ENCODE data around the gene ACAD9. TPM values are rescaled to one million over a fixed set of nuclear protein-coding genes. Genes with fewer than 3 reads are reported as not detected.
"Not testable (repeated sequence)": the region's sequence is repeated elsewhere in the genome, so short reads cannot be mapped to it uniquely, and the experiment has no call there.

The ACAD9 gene
- total RNA-seq, 1 donor from 2014 or later, result 57.3 TPM

GRCh38 chr3:128919988-128920387 lies 40.6 kb downstream of the ACAD9 start:
- no peak for TF ChIP-seq CTCF (IDR thresholded peaks at IDR 0.05)
- H3K4me3 Mint-ChIP-seq, result no peak overlapping the region

GRCh38 chr3:128922804-128923459 lies 43.5 kb downstream of the ACAD9 start:
- Mint-ChIP-seq H3K27me3 (no peaks in the 10 kb centered on the region), H3K4me3 (no peak overlapping the region), H3K4me1 (peaks cover 20% of the 10 kb centered on the region), H3K27ac (no peak overlapping the region), H3K36me3 (ENCODE audit: low read depth) (peaks cover 7% of the 10 kb centered on the region), H3K9me3 (peaks cover 17% of the 10 kb centered on the region)
- POLR2A ChIA-PET, result no interaction called here
- no peak for TF ChIP-seq CTCF (IDR thresholded peaks at IDR 0.05)
- DNase-seq (no peak), ATAC-seq (ENCODE audit: low read depth) (no peak)
- CTCF ChIA-PET, result no interaction called here
- intact Hi-C loops (cut with micrococcal nuclease), result no loop called here

More at GRCh38 chr3:128919988-128920387, 40.6 kb downstream of the ACAD9 start:
- intact Hi-C loops (cut with micrococcal nuclease), result no loop called here
- peaks cover 15% of the 10 kb centered on the region for H3K9me3 Mint-ChIP-seq
- CTCF ChIA-PET, result interaction anchor here (1.3 kb wide), 1 partner anchor 50 kb away, joined by 3 read pairs; no protein-coding TSS in a partner anchor
- POLR2A ChIA-PET, result interaction anchor here (1.0 kb wide), 1 partner anchor 41 kb away, joined by 3 read pairs; the partner anchor contains the start of gene ACAD9
- H3K27ac Mint-ChIP-seq, result no peak overlapping the region
- peaks cover 24% of the 10 kb centered on the region for H3K4me1 Mint-ChIP-seq
- H3K27me3 Mint-ChIP-seq, result no peaks in the 10 kb centered on the region
- DNase-seq (no peak), ATAC-seq (ENCODE audit: low read depth) (no peak)
- H3K36me3 Mint-ChIP-seq (ENCODE audit: low read depth), result peaks cover 25% of the 10 kb centered on the region

DNA sequence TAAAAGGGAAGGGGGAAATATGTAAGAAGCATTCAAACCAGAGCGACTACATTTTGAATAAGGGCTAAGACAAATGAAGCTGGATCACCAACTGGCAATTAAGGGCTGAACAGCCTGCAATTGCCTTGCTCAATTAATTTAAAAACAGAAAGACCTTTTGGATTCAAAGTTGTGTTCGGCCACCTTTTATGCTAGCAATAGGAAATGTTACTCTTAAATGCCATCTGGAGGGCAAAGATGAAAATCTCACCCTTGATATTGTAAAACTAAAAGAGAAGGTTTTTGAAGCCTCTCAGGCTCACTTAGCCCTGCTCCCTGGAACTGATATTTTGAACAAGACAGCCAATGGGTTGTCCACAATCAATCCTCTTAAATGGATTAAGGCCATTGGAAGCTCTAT lies 44.2 kb downstream of the ACAD9 start:
- no peak overlapping the region for H3K4me3 Mint-ChIP-seq
- DNase-seq, result no peak
- POLR2A ChIA-PET, result no interaction called here
- H3K27me3 Mint-ChIP-seq, result no peaks in the 10 kb centered on the region
- ATAC-seq (ENCODE audit: low read depth), result no peak
- no peak overlapping the region for H3K27ac Mint-ChIP-seq
- peaks cover 20% of the 10 kb centered on the region for H3K4me1 Mint-ChIP-seq
- intact Hi-C loops (cut with micrococcal nuclease), result no loop called here
- H3K9me3 Mint-ChIP-seq, result peaks cover 17% of the 10 kb centered on the region
- CTCF ChIA-PET, result no interaction called here
- TF ChIP-seq CTCF (IDR thresholded peaks at IDR 0.05), result no peak
- peaks cover 5% of the 10 kb centered on the region for H3K36me3 Mint-ChIP-seq (ENCODE audit: low read depth)

GRCh38 chr3:128923986-128924385 lies 44.6 kb downstream of the ACAD9 start:
- DNase-seq; intact Hi-C loops (cut with micrococcal nuclease); H3K4me3 Mint-ChIP-seq; H3K27ac Mint-ChIP-seq; H3K36me3 Mint-ChIP-seq (ENCODE audit: low read depth); POLR2A ChIA-PET; ATAC-seq (ENCODE audit: low read depth); H3K27me3 Mint-ChIP-seq; CTCF ChIA-PET: not testable (repeated sequence)
- H3K9me3 Mint-ChIP-seq, result peaks cover 16% of the 10 kb centered on the region
- H3K4me1 Mint-ChIP-seq, result peaks cover 20% of the 10 kb centered on the region

DNA sequence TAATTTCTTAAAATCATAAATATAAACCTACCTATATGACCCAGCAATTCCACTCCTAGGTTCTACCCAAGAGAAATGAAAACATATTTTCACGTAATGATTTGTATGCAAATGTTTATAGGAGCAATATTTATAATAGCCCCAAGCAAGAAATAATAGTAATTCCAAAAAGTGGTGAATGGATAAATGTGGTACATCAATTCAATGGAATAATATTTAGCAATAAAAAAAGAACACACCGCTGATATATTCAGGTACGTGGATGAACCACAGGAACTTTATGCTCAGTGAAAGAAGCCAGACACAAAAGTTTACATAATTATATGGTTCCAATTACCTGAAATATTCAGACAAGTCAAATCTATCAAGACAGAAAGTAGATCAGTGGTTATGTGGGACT lies 49.9 kb downstream of the ACAD9 start:
- Mint-ChIP-seq H3K36me3 (ENCODE audit: low read depth) (no peaks in the 10 kb centered on the region), H3K4me1 (peaks cover 5% of the 10 kb centered on the region), H3K27me3 (no peaks in the 10 kb centered on the region), H3K4me3 (no peak overlapping the region), H3K9me3 (peaks cover 6% of the 10 kb centered on the region), H3K27ac (no peak overlapping the region)
- DNase-seq (no peak), ATAC-seq (ENCODE audit: low read depth) (no peak)
- no peak for TF ChIP-seq CTCF (IDR thresholded peaks at IDR 0.05)
- ChIA-PET POLR2A (no interaction called here), CTCF (no interaction called here)
- intact Hi-C loops (cut with micrococcal nuclease), result no loop called here

DNA sequence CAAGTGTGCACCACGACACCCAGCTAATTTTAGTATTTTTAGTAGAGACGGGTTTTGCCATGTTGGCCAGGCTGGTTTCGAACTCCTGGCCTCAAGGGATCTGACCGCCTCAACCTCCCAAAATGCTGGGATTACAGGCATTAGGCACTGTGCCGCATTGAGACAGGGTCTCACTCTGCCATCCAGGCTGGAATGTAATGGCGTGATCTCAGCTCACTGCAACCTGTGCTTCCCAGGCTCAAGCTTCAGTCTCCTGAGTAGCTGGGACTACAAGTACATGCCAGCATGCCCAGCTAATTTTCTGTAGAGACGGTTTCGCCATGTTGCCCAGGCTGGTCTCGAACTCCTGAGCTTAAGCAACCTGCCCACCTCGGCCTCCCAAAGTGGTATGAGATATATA lies 51.6 kb downstream of the ACAD9 start:
- Mint-ChIP-seq H3K27me3 (peaks cover 3% of the 10 kb centered on the region), H3K36me3 (ENCODE audit: low read depth) (no peaks in the 10 kb centered on the region), H3K27ac (no peak overlapping the region), H3K4me3 (no peak overlapping the region), H3K4me1 (no peaks in the 10 kb centered on the region), H3K9me3 (peaks cover 6% of the 10 kb centered on the region)
- no peak for TF ChIP-seq CTCF (IDR thresholded peaks at IDR 0.05)
- intact Hi-C loops (cut with micrococcal nuclease), result no loop called here
- no peak for ATAC-seq (ENCODE audit: low read depth)
- CTCF ChIA-PET, result no interaction called here
- POLR2A ChIA-PET, result no interaction called here
- DNase-seq, result no peak
